GM21360 (cell line): Measurements from ENCODE around the gene AGAP1.

Source experiments
- ATAC-seq: cut with Tn5 transposase; IDR thresholded peaks from one replicate; pipeline ENCODE4 v1.9.1; 2021; ENCODE audit warnings: mild to moderate bottlenecking, moderate library complexity; ENCODE audit not compliant: unreplicated experiment

Gene AGAP1

DNA sequence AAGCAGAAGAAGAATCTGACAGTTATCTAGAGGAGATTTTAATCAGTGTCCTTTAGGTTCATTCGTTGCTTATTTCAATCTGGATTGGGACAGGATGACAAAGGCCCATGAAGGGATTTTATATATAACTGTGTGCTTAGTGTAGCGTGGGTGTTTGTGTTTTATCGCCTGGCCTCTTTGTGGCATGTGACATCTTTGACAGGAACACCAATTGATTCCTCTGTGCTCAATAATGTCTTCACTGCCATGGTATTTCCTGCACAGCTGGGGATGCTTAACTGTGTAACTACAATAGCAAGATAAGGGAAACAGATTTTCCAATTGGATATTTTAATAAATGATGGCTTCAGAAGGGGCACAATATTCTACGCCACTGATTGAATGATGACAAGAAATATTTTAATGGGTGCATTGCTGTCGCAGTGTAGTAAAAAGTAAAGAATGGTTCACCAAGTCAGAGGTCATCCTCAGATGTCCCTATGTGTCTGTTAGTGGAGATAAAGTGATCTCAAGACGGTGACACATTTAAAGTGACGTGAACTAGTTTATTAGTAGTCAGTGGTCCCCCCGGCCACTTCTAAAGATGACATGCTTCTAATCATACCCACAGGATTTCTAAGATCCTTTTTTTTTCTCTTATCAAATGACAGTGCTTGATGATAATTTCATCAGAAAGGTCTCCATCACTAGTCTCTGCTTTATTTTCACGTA, 160.4 kb downstream of the AGAP1 start:
- ATAC-seq: no peak

DNA sequence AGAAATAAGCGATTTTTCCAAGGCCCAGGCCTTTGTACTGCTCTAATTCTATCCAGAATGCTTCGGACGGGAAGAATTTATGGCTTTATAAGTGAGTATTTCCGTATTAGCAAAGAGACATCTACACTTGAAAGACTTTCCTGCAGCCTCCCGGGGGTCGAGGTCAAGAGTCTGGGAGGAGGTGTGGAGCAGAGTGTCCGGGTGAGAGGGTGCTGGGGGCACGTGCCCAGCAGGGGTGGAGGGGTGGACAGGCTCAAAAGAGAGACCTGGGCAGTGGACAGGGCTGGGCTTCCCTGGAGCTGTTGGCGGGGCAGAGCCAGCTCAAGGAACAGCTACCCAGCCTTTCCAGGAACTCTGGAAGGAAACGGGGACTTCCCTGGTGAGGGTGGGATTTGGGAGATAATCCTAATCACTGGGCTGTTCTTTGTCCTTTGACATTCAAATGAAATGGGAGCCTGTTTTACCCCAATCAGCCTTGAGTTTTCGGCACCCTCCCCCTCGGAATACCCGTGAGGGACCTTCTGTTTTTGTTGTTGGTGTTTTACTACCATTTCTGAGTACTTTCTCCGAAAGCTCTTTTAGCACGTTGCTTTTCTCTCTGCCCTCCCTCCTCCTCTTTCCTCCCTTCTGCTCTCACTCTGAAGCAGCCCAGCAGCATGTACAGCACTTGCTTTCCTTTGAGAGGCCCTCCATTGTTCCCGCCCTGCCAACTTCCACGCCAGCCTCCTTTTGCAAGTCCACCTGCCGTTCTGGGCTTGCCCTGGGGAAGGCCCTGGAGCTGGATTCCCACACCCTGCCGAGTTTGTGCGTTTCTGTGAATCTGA, 164.7 kb downstream of the AGAP1 start:
- ATAC-seq: no peak

GRCh38 chr2:235659767-235660322, 166.0 kb downstream of the AGAP1 start:
- no peak for ATAC-seq

GRCh38 chr2:235660484-235661082, 166.7 kb downstream of the AGAP1 start:
- ATAC-seq: no peak

DNA sequence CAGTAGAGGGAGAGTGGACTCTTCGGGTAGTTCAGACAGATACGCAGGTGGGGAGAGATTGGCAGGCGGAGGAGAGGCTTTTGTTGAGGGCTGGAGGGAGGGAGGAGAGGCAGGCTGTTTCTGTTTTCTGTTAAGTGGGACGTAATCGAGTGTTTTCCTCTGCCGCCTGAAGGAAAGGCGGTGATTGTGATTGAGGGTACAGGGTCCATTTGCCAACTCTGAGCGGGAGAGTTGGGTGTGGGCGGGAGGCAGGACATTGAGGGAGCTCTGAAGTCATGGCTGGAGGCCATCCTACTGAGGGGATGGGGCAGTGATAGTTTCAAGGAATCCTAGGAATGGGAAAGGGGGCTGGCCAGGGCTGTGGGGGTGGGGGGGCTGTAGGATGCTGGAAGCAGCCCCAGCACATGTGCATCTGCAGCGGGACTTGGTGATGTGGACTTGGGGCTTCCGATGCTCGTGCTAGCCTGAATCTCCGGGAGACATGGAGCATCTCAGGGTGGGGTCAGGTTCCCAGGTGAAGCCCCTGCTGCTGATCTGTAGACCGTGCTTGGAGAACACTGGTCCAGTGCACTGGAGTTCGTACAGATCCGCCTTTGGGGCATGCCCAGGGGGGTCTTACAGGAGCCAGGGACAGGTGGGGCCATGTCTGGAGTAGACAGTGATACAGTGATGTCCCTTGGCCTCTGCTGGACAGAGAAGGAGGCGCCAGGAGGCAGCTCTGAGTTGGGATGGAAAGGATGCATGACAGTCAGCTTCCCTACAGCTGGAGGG, 167.5 kb downstream of the AGAP1 start:
- no peak for ATAC-seq

- no peak for ATAC-seq
Measured at GRCh38 chr2:235661952-235662351, 168.1 kb downstream of the AGAP1 start.

DNA sequence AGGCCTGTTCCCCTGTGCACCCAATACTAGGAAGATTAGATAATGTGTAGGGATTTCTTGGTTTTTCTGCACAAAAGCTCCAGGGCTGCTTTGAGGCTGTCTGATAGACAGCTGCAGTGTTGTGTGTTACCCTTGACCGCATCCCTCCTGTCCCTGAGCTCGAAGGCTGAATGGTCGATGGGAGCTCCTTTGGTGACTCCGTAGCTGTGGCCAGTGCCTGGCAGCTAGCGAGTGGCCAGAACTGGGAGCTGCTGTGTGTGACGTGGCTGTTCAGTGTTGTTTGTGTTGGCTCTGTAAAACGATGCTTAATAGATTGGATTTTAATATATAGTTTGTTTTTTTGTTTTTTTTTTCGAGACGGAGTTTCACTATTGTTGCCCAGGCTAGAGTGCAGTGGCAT, 170.0 kb downstream of the AGAP1 start:
- ATAC-seq: no peak

DNA sequence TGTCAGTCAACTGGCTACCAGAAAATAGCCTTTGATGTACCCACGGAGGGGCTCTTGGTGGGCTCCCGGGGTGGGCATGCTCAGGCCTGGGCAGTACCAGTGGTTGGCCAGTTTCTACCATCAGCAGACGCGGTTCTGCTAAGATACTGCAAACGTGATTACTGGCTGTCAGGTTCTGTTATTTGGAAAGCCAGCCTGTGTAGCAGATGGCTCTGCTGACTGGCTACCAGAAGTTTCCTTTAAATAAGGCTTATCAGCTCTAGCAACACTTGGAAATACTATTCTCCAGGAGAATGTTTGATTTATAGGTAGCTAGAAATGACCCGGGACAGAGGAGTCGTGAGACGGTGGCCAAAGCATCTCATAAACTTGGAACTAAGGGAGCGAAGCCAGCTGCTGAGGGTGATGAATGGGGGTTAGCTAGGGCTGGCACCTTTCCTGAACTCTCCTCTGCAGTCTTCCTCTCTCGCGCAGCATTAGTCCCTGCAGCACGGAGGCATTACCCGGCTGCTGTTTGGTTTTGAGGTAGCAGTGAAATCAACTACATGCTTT, 171.9 kb downstream of the AGAP1 start:
- no peak for ATAC-seq

- ATAC-seq: no peak
Measured at GRCh38 chr2:235666213-235666781, 172.5 kb downstream of the AGAP1 start.

DNA sequence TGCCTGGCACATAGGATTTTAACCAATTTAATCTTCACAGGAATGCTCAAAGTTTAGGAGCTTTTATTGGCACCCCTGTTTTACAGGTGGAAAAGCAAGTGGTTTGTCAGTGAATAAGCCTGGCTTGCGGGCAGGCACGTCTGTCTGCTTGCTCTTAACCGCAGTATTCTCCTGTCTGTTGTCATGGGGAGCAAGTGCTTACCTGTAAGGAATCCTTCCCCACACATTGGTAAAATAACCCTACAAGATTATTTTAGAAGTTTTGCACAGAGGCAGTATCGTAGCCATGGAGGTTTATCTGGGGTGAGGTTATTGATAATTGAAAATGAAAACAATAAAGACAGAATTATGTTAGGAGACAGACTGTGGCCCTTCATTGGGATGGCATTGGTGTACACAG, 174.9 kb downstream of the AGAP1 start:
- ATAC-seq: no peak

- no peak for ATAC-seq
Measured at GRCh38 chr2:235669269-235669831, 175.5 kb downstream of the AGAP1 start.

GRCh38 chr2:235669983-235670962, 176.4 kb downstream of the AGAP1 start:
- no peak for ATAC-seq

- ATAC-seq: no peak
Measured at GRCh38 chr2:235670974-235671787, 177.3 kb downstream of the AGAP1 start.

GRCh38 chr2:235672720-235673119, 178.9 kb downstream of the AGAP1 start:
- no peak for ATAC-seq

DNA sequence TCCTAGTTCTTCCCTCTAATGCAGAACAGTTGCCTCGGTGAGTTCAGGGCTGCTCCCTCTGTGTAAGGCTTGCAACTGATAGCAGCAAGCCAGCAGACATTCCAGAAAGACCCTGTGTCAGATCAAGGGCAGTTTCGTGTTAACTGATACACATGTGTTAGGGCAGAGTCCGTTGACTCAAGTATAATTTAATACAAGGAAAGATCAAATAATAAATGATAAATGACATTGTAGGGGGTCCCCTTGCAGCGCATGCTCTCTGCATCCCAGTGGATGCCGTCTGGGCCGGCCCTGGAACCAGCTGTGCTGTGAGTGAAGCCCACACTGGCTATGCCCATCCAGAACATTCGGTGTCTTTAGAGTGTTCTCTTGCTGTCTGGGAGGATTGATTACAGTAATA, 180.3 kb downstream of the AGAP1 start:
- ATAC-seq: no peak

GRCh38 chr2:235674812-235675211, 181.0 kb downstream of the AGAP1 start:
- no peak for ATAC-seq

- ATAC-seq: no peak
Measured at GRCh38 chr2:235675678-235676535, 182.1 kb downstream of the AGAP1 start.
